ENCODE data around the gene KCNT1.

Gene KCNT1

DNA sequence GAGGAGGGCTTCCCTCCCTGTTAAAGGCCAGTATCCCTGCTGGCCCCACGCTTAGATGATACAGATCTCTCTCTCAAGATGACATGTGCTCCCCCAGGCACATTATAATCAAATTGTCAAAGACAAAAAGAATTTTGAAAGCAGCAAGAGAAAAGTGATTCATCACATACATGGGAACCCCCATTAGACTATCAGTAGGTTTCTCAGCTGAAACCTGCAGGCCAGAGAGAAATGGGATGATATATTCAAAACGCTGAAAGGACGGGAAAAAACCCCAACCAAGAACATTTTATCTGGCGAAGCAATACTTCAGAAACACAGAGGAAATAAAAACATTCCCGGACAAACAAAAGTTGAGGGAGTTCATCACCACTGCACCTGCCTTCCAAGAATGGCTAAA lies 126.7 kb downstream of the KCNT1 start:
- TF ChIP-seq, protein P1, sequence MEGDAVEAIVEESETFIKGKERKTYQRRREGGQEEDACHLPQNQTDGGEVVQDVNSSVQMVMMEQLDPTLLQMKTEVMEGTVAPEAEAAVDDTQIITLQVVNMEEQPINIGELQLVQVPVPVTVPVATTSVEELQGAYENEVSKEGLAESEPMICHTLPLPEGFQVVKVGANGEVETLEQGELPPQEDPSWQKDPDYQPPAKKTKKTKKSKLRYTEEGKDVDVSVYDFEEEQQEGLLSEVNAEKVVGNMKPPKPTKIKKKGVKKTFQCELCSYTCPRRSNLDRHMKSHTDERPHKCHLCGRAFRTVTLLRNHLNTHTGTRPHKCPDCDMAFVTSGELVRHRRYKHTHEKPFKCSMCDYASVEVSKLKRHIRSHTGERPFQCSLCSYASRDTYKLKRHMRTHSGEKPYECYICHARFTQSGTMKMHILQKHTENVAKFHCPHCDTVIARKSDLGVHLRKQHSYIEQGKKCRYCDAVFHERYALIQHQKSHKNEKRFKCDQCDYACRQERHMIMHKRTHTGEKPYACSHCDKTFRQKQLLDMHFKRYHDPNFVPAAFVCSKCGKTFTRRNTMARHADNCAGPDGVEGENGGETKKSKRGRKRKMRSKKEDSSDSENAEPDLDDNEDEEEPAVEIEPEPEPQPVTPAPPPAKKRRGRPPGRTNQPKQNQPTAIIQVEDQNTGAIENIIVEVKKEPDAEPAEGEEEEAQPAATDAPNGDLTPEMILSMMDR (IDR thresholded peaks at IDR 0.05) = no peak

DNA sequence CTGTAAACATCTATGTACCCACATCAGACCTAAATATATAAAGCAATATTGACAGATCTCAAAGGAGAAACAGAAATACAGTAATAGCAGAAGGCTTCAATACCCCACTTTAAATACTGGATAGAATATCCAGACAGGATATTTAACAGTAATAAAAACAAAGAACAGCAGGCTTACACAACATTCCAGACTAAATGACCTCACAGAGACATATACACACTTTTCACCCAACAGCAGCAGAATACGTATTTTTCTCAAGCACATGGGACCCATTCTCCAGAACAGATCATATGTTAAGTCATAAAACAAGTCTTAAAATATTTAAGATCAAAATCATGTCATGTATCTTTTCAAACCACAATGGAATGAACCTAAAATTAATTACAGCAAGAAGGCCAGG lies 128.5 kb downstream of the KCNT1 start:
- TF ChIP-seq, protein P1 (IDR thresholded peaks at IDR 0.05) = no peak

DNA sequence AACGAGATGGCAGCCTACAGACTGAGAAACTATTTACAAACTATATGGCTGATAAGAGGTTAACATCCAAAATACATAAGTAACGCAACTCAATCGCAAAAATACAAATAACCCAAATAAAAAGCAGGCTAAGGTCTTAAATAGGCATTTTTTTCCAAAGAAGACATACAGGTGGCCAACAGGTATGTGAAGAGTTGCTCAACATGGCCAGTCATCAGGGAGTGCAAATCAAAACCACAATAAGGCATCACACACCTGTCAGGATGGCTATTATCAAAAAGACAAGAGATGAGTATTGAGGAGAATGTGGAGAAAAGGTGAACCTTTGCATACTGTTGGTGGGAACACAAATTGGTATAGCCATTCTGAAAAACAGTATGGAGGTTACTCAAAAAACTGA lies 131.9 kb downstream of the KCNT1 start:
- TF ChIP-seq, protein P1 (IDR thresholded peaks at IDR 0.05) = no peak

DNA sequence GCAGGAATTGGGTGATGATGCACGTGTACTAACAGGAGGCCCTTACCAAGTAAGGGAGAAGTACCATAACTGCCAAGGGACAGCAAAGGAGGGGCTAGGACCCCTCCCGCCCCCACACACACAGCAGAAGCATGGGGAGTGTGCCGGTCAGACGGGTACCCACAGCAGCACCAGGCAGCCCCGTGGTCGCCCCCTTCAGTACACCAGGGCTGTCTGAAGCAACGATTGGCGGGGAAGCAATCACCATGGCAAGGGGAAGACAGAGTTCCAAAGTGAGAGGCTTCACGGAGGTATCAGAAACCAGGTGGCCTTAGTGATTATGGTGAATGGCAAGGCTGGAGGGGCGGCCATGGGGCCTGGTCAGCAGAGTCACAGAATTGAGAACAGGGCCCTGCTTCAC lies 133.1 kb downstream of the KCNT1 start:
- TF ChIP-seq, protein P1 (IDR thresholded peaks at IDR 0.05) = no peak

DNA sequence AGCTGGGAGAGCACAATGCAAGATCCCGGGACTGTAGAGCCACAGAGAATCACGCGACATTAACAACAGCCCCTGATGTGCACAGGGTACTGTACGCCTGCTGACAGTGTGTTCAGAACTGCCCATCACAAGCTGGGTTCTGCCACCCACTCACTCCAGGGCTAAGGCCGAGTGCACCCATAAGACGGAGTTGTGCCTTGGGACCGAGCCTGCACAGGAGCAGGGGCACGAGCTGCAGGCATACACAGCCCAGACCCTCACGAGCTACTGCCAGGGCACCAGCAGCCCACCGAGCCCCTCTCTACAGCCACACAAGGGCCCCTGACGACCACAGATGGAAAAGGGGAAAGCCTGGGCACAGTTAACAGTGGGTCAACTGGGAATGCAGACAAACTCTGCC lies 137.5 kb downstream of the KCNT1 start:
- TF ChIP-seq, protein P1 (IDR thresholded peaks at IDR 0.05) = no peak

DNA sequence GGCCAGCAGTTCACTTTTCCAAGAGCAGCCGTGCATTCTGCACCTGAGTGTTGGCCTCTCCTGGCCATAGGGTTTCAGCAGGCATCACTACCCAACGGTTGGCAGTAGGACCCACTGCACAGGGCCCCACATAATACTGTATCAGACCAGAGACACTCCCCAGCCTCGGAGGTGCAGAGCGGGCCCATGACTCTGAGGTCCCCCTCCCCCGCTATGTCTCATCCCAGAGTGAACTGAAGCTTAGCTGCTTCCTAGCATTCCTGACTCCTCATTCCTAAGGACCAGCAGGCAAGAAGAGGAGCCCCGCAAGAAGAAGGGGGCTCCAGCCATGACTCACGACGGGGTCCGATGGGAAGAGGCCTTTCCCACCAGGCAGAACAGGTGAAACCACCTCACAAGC lies 138.1 kb downstream of the KCNT1 start:
- TF ChIP-seq, protein P1 (IDR thresholded peaks at IDR 0.05) = no peak

DNA sequence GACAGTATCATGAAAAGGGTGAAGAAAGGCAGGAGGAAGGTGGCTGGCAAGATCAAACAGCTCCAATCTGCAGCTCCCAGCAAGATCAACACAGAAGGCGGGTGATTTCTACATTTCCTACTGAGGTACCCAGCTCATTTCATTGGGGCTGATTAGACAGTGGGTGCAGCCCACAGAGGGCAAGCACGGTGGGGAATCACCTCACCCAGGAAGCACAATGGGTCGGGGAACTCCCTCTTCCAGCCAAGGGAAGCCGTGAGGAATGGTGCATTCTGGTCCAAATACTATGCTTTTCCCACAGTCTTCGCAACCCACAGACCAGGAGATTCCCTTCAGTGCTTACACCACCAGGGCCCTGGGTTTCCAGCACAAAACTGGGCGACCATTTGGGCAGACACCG lies 138.6 kb downstream of the KCNT1 start:
- TF ChIP-seq, protein P1 (IDR thresholded peaks at IDR 0.05) = no peak
